ENCODE data around the gene RGS9.

The RGS9 gene

GRCh38 chr17:65156835-65157565 is 19.8 kb downstream of the RGS9 start:
- H3K27ac ChIP-seq (ENCODE audit: low read length), result no peak overlapping the region
- H3K4me1 ChIP-seq (ENCODE audit: low read length), result peaks cover 14% of the 10 kb centered on the region
- H4K20me1 ChIP-seq (ENCODE audit: insufficient read depth, low read length), result no peaks in the 10 kb centered on the region
- H3K9me3 ChIP-seq (replicated peaks; ENCODE audit: insufficient read depth, low read length), result no peaks in the 10 kb centered on the region
- H3K4me3 ChIP-seq (ENCODE audit: low read length), result no peak overlapping the region
- no peak for DNase-seq
- no peak overlapping the region for H2AFZ ChIP-seq (ENCODE audit: low read length)
- H3K9me2 ChIP-seq (replicated peaks; ENCODE audit: insufficient read depth, low read length), result no peaks in the 10 kb centered on the region
- no peaks in the 10 kb centered on the region for H3F3A ChIP-seq (ENCODE audit: insufficient read depth, low read length)
- H3K9ac ChIP-seq (ENCODE audit: low read length), result no peak overlapping the region
- TF ChIP-seq EZH2phosphoT487 (IDR thresholded peaks at IDR 0.05; ENCODE audit: low read length), result no peak
- no peak for TF ChIP-seq CTCF (IDR thresholded peaks at IDR 0.05; ENCODE audit: low read length)
- no peak for TF ChIP-seq EZH2 (optimal IDR thresholded peaks at IDR 0.05; ENCODE audit: low read depth, low read length)
- H3K4me2 ChIP-seq (ENCODE audit: low read depth, low read length), result no peak overlapping the region
- no peaks in the 10 kb centered on the region for H3K79me2 ChIP-seq (ENCODE audit: low read length)
- H3K36me3 ChIP-seq (replicated peaks; ENCODE audit: insufficient read depth, low read length), result no peaks in the 10 kb centered on the region
- no peaks in the 10 kb centered on the region for H3K27me3 ChIP-seq (replicated peaks; ENCODE audit: insufficient read depth, low read length)

- Histone ChIP-seq H3K9ac (ENCODE audit: low read length) (no peak overlapping the region), H2AFZ (ENCODE audit: low read length) (no peak overlapping the region), H4K20me1 (ENCODE audit: insufficient read depth, low read length) (no peaks in the 10 kb centered on the region), H3K9me2 (replicated peaks; ENCODE audit: insufficient read depth, low read length) (no peaks in the 10 kb centered on the region), H3K27me3 (replicated peaks; ENCODE audit: insufficient read depth, low read length) (no peaks in the 10 kb centered on the region), H3K4me3 (ENCODE audit: low read length) (no peak overlapping the region), H3K4me1 (ENCODE audit: low read length) (peaks cover 14% of the 10 kb centered on the region), H3F3A (ENCODE audit: insufficient read depth, low read length) (no peaks in the 10 kb centered on the region), H3K27ac (ENCODE audit: low read length) (no peak overlapping the region), H3K36me3 (replicated peaks; ENCODE audit: insufficient read depth, low read length) (no peaks in the 10 kb centered on the region), H3K79me2 (ENCODE audit: low read length) (no peaks in the 10 kb centered on the region), H3K4me2 (ENCODE audit: low read depth, low read length) (no peak overlapping the region), H3K9me3 (replicated peaks; ENCODE audit: insufficient read depth, low read length) (no peaks in the 10 kb centered on the region)
- no peak for DNase-seq
- TF ChIP-seq EZH2phosphoT487 (IDR thresholded peaks at IDR 0.05; ENCODE audit: low read length), result no peak
- no peak for TF ChIP-seq EZH2 (optimal IDR thresholded peaks at IDR 0.05; ENCODE audit: low read depth, low read length)
- no peak for TF ChIP-seq CTCF (IDR thresholded peaks at IDR 0.05; ENCODE audit: low read length)
Observed at GRCh38 chr17:65158041-65158440, 20.9 kb downstream of the RGS9 start.

DNA sequence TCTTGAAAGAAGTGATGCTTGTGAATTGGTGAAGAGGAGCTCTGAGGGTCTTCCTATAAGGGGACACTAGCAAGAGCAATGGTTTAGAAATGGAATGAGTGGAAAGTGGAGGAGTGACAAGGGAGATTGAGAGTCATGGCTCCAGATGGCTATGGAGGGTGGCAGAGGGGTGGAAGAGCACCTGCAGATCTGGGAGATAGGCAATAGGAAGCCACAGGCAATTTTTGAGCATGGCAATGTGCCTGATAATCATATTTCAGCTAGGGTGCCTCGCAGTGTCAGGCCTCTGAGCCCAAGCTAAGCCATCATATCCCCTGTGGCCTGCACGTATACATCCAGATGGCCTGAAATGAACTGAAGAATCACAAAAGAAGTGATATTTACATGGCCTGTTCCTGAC is 21.5 kb downstream of the RGS9 start:
- peaks cover 14% of the 10 kb centered on the region for H3K4me1 ChIP-seq (ENCODE audit: low read length)
- H3K79me2 ChIP-seq (ENCODE audit: low read length), result no peaks in the 10 kb centered on the region
- H3K27ac ChIP-seq (ENCODE audit: low read length), result no peak overlapping the region
- no peaks in the 10 kb centered on the region for H3K9me3 ChIP-seq (replicated peaks; ENCODE audit: insufficient read depth, low read length)
- no peaks in the 10 kb centered on the region for H3F3A ChIP-seq (ENCODE audit: insufficient read depth, low read length)
- H4K20me1 ChIP-seq (ENCODE audit: insufficient read depth, low read length), result no peaks in the 10 kb centered on the region
- H3K9ac ChIP-seq (ENCODE audit: low read length), result no peak overlapping the region
- no peak overlapping the region for H3K4me2 ChIP-seq (ENCODE audit: low read depth, low read length)
- H3K9me2 ChIP-seq (replicated peaks; ENCODE audit: insufficient read depth, low read length), result no peaks in the 10 kb centered on the region
- no peak for DNase-seq
- H3K4me3 ChIP-seq (ENCODE audit: low read length), result no peak overlapping the region
- no peak overlapping the region for H2AFZ ChIP-seq (ENCODE audit: low read length)
- H3K36me3 ChIP-seq (replicated peaks; ENCODE audit: insufficient read depth, low read length), result no peaks in the 10 kb centered on the region
- H3K27me3 ChIP-seq (replicated peaks; ENCODE audit: insufficient read depth, low read length), result no peaks in the 10 kb centered on the region
- TF ChIP-seq CTCF (IDR thresholded peaks at IDR 0.05; ENCODE audit: low read length) (no peak), EZH2phosphoT487 (IDR thresholded peaks at IDR 0.05; ENCODE audit: low read length) (no peak), EZH2 (optimal IDR thresholded peaks at IDR 0.05; ENCODE audit: low read depth, low read length) (no peak)

Measured in MM.1S (cell line).